NCI-H1092 (cell line): ENCODE data around the gene TMEM258.

Experiments
- DNase-seq: peaks from one replicate; lab custom pipeline; 2025; lab: John Stamatoyannopoulos, UW

TMEM258 gene

GRCh38 chr11:61739966-61740365, 52.4 kb downstream of the TMEM258 start:
- DNase-seq, result no peak

GRCh38 chr11:61739413-61739812, 53.0 kb downstream of the TMEM258 start:
- DNase-seq, result no peak
